ENCODE data around the gene CEACAM7. TPM values are rescaled to one million over a fixed set of nuclear protein-coding genes. Genes with fewer than 3 reads are reported as not detected.
A peak's percentile ranks its signal among the peaks of the same experiment; 100 is the strongest.

The CEACAM7 gene
- total RNA-seq, 1 experiment from 2014 or later: not detected

DNA sequence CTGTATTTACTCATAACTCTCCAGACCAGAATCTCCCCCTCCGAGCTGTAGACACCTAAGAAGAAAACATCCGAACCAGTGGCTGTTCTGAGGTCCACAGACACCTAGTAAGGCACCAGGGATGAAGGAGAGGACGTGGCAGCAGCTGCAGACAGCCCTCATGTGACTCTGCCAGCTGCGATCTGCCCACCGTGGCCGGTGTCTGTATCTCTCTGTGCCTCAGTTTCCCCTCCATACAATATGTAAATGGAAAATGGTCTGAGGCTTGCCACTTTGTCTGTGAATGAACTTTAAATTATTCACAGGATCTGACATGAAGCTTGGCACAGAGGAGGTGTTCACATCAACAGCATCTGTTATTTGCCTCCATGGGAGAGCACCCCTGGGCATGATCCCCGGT lies 63.6 kb downstream of the CEACAM7 start:
- H3K23ac ChIP-seq (ENCODE audit: insufficient read length, low read depth, low read length): no peak overlapping the region
- H4K91ac ChIP-seq (ENCODE audit: insufficient read length, low read depth, low read length): no peak overlapping the region
- H3K23me2 ChIP-seq (ENCODE audit: insufficient read length, low read depth, low read length, poor library complexity, severe bottlenecking): no peaks in the 10 kb centered on the region
- no peak overlapping the region for H3K4me3 Mint-ChIP-seq
- no peak overlapping the region for H4K8ac ChIP-seq (replicated peaks; ENCODE audit: insufficient read length, low read depth, low read length)
- H3K79me1 ChIP-seq (ENCODE audit: insufficient read depth, low read depth, low read length, poor library complexity, severe bottlenecking): no peaks in the 10 kb centered on the region
- H3K9me3 ChIP-seq (ENCODE audit: control insufficient read depth, low read depth, low read length): peaks cover 66% of the 10 kb centered on the region
- no peak overlapping the region for H2AFZ ChIP-seq (ENCODE audit: low read length)
- no peak overlapping the region for H3K4ac ChIP-seq (ENCODE audit: low read depth, low read length)
- no peak overlapping the region for H3K18ac ChIP-seq (ENCODE audit: insufficient read length, low read depth, low read length)
- H3T11ph ChIP-seq (ENCODE audit: low read length): no peak overlapping the region
- no peak for TF ChIP-seq CTCF (conservative IDR thresholded peaks at IDR 0.05)
- H3K27me3 Mint-ChIP-seq (ENCODE audit: low read depth): peaks cover 4% of the 10 kb centered on the region
- H2BK12ac ChIP-seq (ENCODE audit: insufficient read length, low read depth, low read length): no peak overlapping the region
- no peak overlapping the region for H2BK5ac ChIP-seq (ENCODE audit: insufficient read length, low read length)
- no peak overlapping the region for H3K9ac ChIP-seq (ENCODE audit: extremely low read depth, insufficient read length, low read length)
- no peaks in the 10 kb centered on the region for H3K27me3 ChIP-seq (ENCODE audit: insufficient read depth, low read length)
- H3K4me2 ChIP-seq (ENCODE audit: insufficient read depth, insufficient read length, low read length): no peak overlapping the region
- H3K27ac ChIP-seq (ENCODE audit: insufficient read length, low read depth, low read length): no peak overlapping the region
- WGBS (ENCODE audit: extremely low coverage, insufficient read length, low lambda C conversion rate): no CpG with 5 or more reads among the region's 7 CpGs
- no peak overlapping the region for H3K56ac ChIP-seq (ENCODE audit: insufficient read length, low read depth, low read length)
- peaks cover 4 to 19% (median 8%) of the 10 kb centered on the region in 3 experiments; a peak in 5 of 7 replicates for H3K36me3 Mint-ChIP-seq (ENCODE audit: insufficient read depth in 1 of 3, low read depth in 3 of 3)
- H3K79me2 ChIP-seq (ENCODE audit: insufficient read depth, low read length): no peaks in the 10 kb centered on the region
- H3K14ac ChIP-seq (ENCODE audit: insufficient read depth, low read length): no peak overlapping the region
- no peak overlapping the region for H2BK20ac ChIP-seq (ENCODE audit: low read depth, low read length, poor library complexity, severe bottlenecking)
- H3K4me1 ChIP-seq (ENCODE audit: insufficient read depth, low read length): no peaks in the 10 kb centered on the region
- no peak overlapping the region for H2AK5ac ChIP-seq (ENCODE audit: insufficient read length, low read length)
- H3K9me3 Mint-ChIP-seq: peaks cover 85 to 98% of the 10 kb centered on the region in 2 experiments
- H2BK15ac ChIP-seq (ENCODE audit: low read depth, low read length): no peak overlapping the region
- H2BK120ac ChIP-seq (ENCODE audit: low read depth, low read length, poor library complexity, severe bottlenecking): no peak overlapping the region
- H4K5ac ChIP-seq (ENCODE audit: insufficient read length, low read depth, low read length): no peak overlapping the region
- H4K20me1 ChIP-seq (ENCODE audit: control insufficient read depth, insufficient read depth, insufficient read length): no peaks in the 10 kb centered on the region
- no peak overlapping the region for H3K27ac Mint-ChIP-seq
- H3K4me1 Mint-ChIP-seq: no peaks in the 10 kb centered on the region
- peak; percentile 8 for DNase-seq
